Neural crest cell (in vitro differentiated cells): Measurements from ENCODE around the gene ALOX15B. TPM values are rescaled to one million over a fixed set of nuclear protein-coding genes. Genes with fewer than 3 reads are reported as not detected.
A peak's percentile ranks its signal among the peaks of the same experiment; 100 is the strongest.

ENCODE experiments used
- DNase-seq: peaks from one replicate; pipeline ENCODE4 v3.0.0; 2021; ENCODE audit warnings: low read depth, mixed read lengths, low spot score
- H3K27ac Mint-ChIP-seq: one replicate; pipeline ENCODE4 v1.8.0; 2021; ENCODE audit warnings: mild to moderate bottlenecking, mixed read lengths; ENCODE audit not compliant: unreplicated experiment
- H3K27me3 Mint-ChIP-seq: 2 replicates; pipeline ENCODE4 v1.8.0; 2021; ENCODE audit warnings: low read depth, mild to moderate bottlenecking, mixed read lengths
- H3K36me3 Mint-ChIP-seq: 2 replicates; pipeline ENCODE4 v1.8.0; 2021; ENCODE audit warnings: low read depth, mild to moderate bottlenecking, mixed read lengths
- H3K4me1 Mint-ChIP-seq: 2 replicates; pipeline ENCODE4 v1.8.0; 2021; ENCODE audit warnings: mixed read lengths
- H3K4me3 Mint-ChIP-seq: one replicate; pipeline ENCODE4 v1.8.0; 2021; ENCODE audit warnings: mild to moderate bottlenecking, mixed read lengths
- H3K9me3 Mint-ChIP-seq: 2 replicates; pipeline ENCODE4 v1.8.0; 2021; ENCODE audit warnings: mixed read lengths
- CTCF ChIP-seq: fragments of 200-600 bp; sonication (generic); conservative IDR thresholded peaks from 2 replicates; pipeline ENCODE4 v1.5.0; 2021; ENCODE audit warnings: antibody characterized with exemption, mild to moderate bottlenecking
- total RNA-seq: library from RNA; stranded (reverse); gene quantifications from 2 replicates; pipeline ENCODE4 v1.2.1, GENCODE V29; 2021

ALOX15B gene
- total RNA-seq, 1 donor from 2014 or later: not detected

- Mint-ChIP-seq H3K27ac (no peak overlapping the region), H3K36me3 (no peaks in the 10 kb centered on the region), H3K4me3 (no peak overlapping the region), H3K9me3 (peaks cover 2% of the 10 kb centered on the region), H3K27me3 (peaks cover 10% of the 10 kb centered on the region), H3K4me1 (no peaks in the 10 kb centered on the region)
- no peak for DNase-seq
- TF ChIP-seq CTCF: no peak
Observed at GRCh38 chr17:8039611-8040168, 831 bp downstream of the ALOX15B start.

- Mint-ChIP-seq H3K9me3 (peaks cover 2% of the 10 kb centered on the region), H3K27ac (no peak overlapping the region), H3K27me3 (peaks cover 4% of the 10 kb centered on the region), H3K36me3 (no peaks in the 10 kb centered on the region), H3K4me3 (no peak overlapping the region), H3K4me1 (no peaks in the 10 kb centered on the region)
- DNase-seq: peak; percentile 21
- TF ChIP-seq CTCF: peak; percentile 74
Observed at GRCh38 chr17:8041249-8041928, 2.5 kb downstream of the ALOX15B start.

GRCh38 chr17:8041979-8042378 lies 3.1 kb downstream of the ALOX15B start:
- DNase-seq: no peak
- TF ChIP-seq CTCF: no peak
- H3K27ac Mint-ChIP-seq: no peak overlapping the region
- H3K9me3 Mint-ChIP-seq: peaks cover 2% of the 10 kb centered on the region
- peaks cover 4% of the 10 kb centered on the region for H3K27me3 Mint-ChIP-seq
- H3K4me1 Mint-ChIP-seq: no peaks in the 10 kb centered on the region
- H3K36me3 Mint-ChIP-seq: no peaks in the 10 kb centered on the region
- H3K4me3 Mint-ChIP-seq: no peak overlapping the region

- Mint-ChIP-seq H3K4me3 (no peak overlapping the region), H3K36me3 (no peaks in the 10 kb centered on the region), H3K9me3 (no peaks in the 10 kb centered on the region), H3K4me1 (no peaks in the 10 kb centered on the region), H3K27me3 (peaks cover 2% of the 10 kb centered on the region), H3K27ac (peak overlapping the region; percentile 86)
- TF ChIP-seq CTCF: no peak
- DNase-seq: no peak
Observed at GRCh38 chr17:8044819-8045810, 6.3 kb downstream of the ALOX15B start.

GRCh38 chr17:8046306-8046928 lies 7.6 kb downstream of the ALOX15B start:
- H3K36me3 Mint-ChIP-seq: no peaks in the 10 kb centered on the region
- H3K4me3 Mint-ChIP-seq: no peak overlapping the region
- no peak overlapping the region for H3K27ac Mint-ChIP-seq
- peaks cover 7% of the 10 kb centered on the region for H3K27me3 Mint-ChIP-seq
- H3K9me3 Mint-ChIP-seq: no peaks in the 10 kb centered on the region
- no peak for DNase-seq
- TF ChIP-seq CTCF: no peak
- H3K4me1 Mint-ChIP-seq: no peaks in the 10 kb centered on the region
